Stomach (tissue), 9 donors: ENCODE results near the gene PINK1. TPM values are rescaled to one million over a fixed set of nuclear protein-coding genes. Genes with fewer than 3 reads are reported as not detected.
A peak's percentile ranks its signal among the peaks of the same experiment; 100 is the strongest.

ENCODE experiments used
- DNase-seq, 2 donors: peaks; one replicate each; pipeline versions ENCODE4 v3.0.0 to v3.0.0-alpha.2; 2013 to 2019
- H3K27ac ChIP-seq, 5 donors: fragments of 200-600 bp in 4 of 5; sonication (generic) in 4 of 5; one replicate each; pipeline ENCODE4 v1.5.1; 2013 to 2019; ENCODE audit warnings: mild to moderate bottlenecking in 1 of 5, moderate library complexity in 1 of 5
- H3K27me3 ChIP-seq, 3 donors: fragments of 200-600 bp; sonication (generic); one replicate each; pipeline ENCODE4 v1.5.1; 2017 to 2019; ENCODE audit warnings: mixed run types in 1 of 3
- H3K36me3 ChIP-seq, 4 donors: fragments of 200-600 bp; sonication (generic); 1 replicate in 3 of 4; 2 replicates in 1 of 4; pipeline ENCODE4 v1.5.1; 2016 to 2019
- H3K4me1 ChIP-seq, 4 donors: fragments of 200-600 bp; sonication (generic); one replicate each; pipeline ENCODE4 v1.5.1; 2016 to 2019
- H3K4me3 ChIP-seq, 4 donors: fragments of 200-600 bp; sonication (generic) in 3 of 4; one replicate each; pipeline ENCODE4 v1.5.1; 2016 to 2019; ENCODE audit warnings: mild to moderate bottlenecking in 1 of 4
- H3K9me3 ChIP-seq, 4 donors: fragments of 200-600 bp; sonication (generic); one replicate each; pipeline ENCODE4 v1.5.1; 2016 to 2019
- EP300 ChIP-seq: sonication (generic); formaldehyde crosslinking; IDR thresholded peaks from one replicate; pipeline ENCODE4 v1.6.1; 2017; ENCODE audit warnings: antibody characterized with exemption
- POLR2A ChIP-seq, 4 donors: fragments of 450-650 bp; IDR thresholded peaks; one replicate each; pipeline ENCODE4 v1.6.1; 2016; ENCODE audit warnings: antibody characterized with exemption in 4 of 4, control low read depth in 2 of 4, mild to moderate bottlenecking in 1 of 4, moderate library complexity in 1 of 4
- POLR2AphosphoS5 ChIP-seq, 3 donors: sonication (generic); formaldehyde crosslinking; IDR thresholded peaks; one replicate each; pipeline ENCODE4 v1.6.1; 2016; ENCODE audit warnings: antibody characterized with exemption in 3 of 3
- WGBS, 5 donors: extraction: QIAGEN DNeasy Blood & Tissue Kit in 3 of 5; methylation state at CpG; one replicate each; pipeline versions ENCODE4 v1.1.5 to v1.1.7; 2013 to 2018; 5-methylcytosine and 5-hydroxymethylcytosine counted together
- intact Hi-C: fragments of 100-400 bp; cut with DNase I; formaldehyde crosslinking; loops from one replicate; pipeline ENCODE4 v1.15.1; 2023; ENCODE audit warnings: low total_unique reads
- polyA plus RNA-seq, 3 donors: library from polyadenylated mRNA; stranded (reverse); fragments of 200-250 nt; gene quantifications; one replicate each; pipeline ENCODE4 v1.2.3, GENCODE V29; 2013
- total RNA-seq, 5 donors: library from RNA; depleted of rRNA; stranded (reverse); fragments of >200 nt; gene quantifications; one replicate each; pipeline versions ENCODE4 v1.1.0 to v1.2.3, GENCODE V29; 2014 to 2016
- TF ChIP-seq, protein P1 (sequence below), 7 experiments: fragments of 450-650 bp in 4 of 7; fragments of 200-600 bp in 3 of 7; sonication (generic) in 3 of 7; IDR thresholded peaks; one replicate each; pipeline ENCODE4 v1.5.1; 2016 to 2019; ENCODE audit warnings: antibody characterized with exemption in 7 of 7, control low read depth in 2 of 7, mild to moderate bottlenecking in 1 of 7
- donor health status: healthy with polysubstance abuse.
- donor health status: Bipolar disorder and iron deficiency.
- donor health status: healthy.

The PINK1 gene
- total and polyA plus RNA-seq, 8 donors = 21.0 to 169 (median 53.8) TPM

DNA sequence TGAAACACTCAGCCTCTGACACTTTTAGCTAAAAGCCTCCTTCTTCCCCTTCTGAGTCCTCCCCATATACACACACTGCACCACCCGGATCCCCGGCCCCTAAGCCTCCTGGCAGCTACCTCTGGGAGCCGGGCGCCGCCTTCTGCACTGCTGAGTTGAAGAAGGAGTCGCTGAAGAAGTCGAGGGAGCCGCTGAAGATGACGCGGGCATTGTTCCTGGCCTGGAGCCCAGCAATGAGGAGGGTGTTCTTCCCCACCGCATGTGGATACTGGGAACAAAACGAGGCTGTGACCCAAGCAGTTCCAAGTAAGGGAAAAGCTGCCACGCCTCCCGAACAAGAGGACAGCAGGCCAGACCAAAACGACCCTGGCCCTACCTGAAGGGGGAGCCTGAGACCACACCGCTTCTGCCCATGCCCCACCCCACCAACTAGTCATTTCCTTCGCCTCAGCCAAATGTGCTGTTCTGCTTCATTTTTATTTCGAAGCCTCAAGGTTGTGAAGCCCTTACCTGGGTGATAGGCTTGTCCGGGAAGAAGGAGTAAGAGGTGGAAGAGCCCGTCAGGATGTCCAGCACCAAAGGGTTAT, 20.9 kb downstream of the PINK1 start:
- Histone ChIP-seq H3K4me1 (peaks cover 1 to 25% (median 12%) of the 10 kb centered on the region in 4 donors), H3K27me3 (no peaks in the 10 kb centered on the region), H3K9me3 (no peaks in the 10 kb centered on the region), H3K27ac (no peak overlapping the region), H3K4me3 (no peak overlapping the region), H3K36me3 (peaks cover 83 to 100% (median 100%) of the 10 kb centered on the region in 4 donors)
- no peak for TF ChIP-seq POLR2A (IDR thresholded peaks at IDR 0.05)
- no peak for TF ChIP-seq POLR2AphosphoS5 (IDR thresholded peaks at IDR 0.05)
- TF ChIP-seq, protein P1, sequence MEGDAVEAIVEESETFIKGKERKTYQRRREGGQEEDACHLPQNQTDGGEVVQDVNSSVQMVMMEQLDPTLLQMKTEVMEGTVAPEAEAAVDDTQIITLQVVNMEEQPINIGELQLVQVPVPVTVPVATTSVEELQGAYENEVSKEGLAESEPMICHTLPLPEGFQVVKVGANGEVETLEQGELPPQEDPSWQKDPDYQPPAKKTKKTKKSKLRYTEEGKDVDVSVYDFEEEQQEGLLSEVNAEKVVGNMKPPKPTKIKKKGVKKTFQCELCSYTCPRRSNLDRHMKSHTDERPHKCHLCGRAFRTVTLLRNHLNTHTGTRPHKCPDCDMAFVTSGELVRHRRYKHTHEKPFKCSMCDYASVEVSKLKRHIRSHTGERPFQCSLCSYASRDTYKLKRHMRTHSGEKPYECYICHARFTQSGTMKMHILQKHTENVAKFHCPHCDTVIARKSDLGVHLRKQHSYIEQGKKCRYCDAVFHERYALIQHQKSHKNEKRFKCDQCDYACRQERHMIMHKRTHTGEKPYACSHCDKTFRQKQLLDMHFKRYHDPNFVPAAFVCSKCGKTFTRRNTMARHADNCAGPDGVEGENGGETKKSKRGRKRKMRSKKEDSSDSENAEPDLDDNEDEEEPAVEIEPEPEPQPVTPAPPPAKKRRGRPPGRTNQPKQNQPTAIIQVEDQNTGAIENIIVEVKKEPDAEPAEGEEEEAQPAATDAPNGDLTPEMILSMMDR (IDR thresholded peaks at IDR 0.05) = no peak
- TF ChIP-seq EP300 = no peak
- intact Hi-C loops = no loop called here
- 77 to 81% (median 78%) methylated on average over 20 of the region's 20 CpGs for WGBS, 5 donors
- DNase-seq = no peak

DNA sequence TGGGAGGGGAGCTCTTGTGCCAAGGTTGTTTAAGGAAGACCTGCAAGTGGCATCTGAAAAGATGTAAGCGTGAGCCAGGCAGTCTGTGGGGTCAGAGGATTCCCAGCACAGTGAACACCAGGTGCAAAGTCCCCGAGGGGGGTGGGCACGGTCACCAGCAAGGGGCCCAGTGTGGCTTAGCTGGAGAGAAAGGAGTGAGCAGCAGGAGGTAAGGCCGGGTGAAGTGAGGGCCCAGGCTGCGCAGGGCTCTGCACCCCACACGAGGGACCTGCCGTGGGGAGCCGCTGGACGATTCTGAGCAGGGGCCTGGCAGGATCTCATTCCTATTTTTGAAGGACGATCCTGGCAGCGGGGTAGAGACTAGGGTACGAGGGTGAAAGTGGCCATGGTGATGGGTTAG, 23.8 kb downstream of the PINK1 start:
- 86 to 92% (median 90%) methylated on average over 9 to 12 of the region's 12 CpGs for WGBS, 5 donors
- H3K9me3 ChIP-seq = no peaks in the 10 kb centered on the region
- TF ChIP-seq EP300 = no peak
- no peak for TF ChIP-seq POLR2AphosphoS5 (IDR thresholded peaks at IDR 0.05)
- TF ChIP-seq, protein P1 (IDR thresholded peaks at IDR 0.05) = no peak
- TF ChIP-seq POLR2A (IDR thresholded peaks at IDR 0.05) = no peak
- H3K27me3 ChIP-seq = no peaks in the 10 kb centered on the region
- no peak overlapping the region for H3K27ac ChIP-seq
- DNase-seq = no peak
- no peak overlapping the region for H3K4me3 ChIP-seq
- intact Hi-C loops = no loop called here
- peaks cover 17 to 45% (median 31%) of the 10 kb centered on the region in 4 donors for H3K4me1 ChIP-seq
- H3K36me3 ChIP-seq = peaks cover 61 to 75% (median 73%) of the 10 kb centered on the region in 4 donors

DNA sequence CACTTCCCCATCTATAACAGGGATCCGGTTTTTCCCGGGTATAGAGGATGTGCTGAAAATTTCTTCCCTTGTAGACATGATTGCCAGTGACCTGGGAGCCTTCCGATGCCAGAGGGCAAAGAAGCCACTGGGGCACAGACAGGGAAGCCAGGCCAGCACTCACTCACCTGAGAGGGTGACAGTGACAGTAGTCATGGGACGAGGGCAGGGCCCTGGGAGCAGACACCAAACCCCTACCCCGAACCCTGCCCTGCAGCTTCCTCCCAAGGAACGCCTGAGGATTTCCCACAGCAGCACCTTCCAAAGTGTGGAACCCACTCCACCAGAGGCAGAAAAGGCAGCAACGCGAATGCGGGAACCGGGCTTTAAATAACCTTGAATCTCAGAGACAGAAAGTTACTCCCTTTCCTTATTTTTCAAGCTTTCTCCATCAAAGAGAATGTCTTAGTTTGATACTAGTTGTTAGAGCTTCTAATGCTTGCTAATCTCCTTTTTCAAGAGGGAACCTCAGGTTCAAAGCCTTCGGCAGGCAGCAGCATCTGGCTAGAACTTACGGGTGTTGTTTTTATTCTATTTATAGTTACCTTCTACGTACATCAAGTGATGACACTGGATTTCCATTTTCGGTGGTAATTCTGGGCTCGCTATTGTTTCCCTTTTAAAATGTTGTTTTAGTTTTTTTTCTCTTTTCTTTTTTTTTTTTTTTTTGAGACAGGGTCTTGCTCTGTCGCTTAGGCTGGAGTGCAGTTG, 25.1 kb downstream of the PINK1 start:
- TF ChIP-seq, protein P1 (IDR thresholded peaks at IDR 0.05) = no peak
- TF ChIP-seq EP300 (no peak), POLR2A (IDR thresholded peaks at IDR 0.05) (no peak), POLR2AphosphoS5 (IDR thresholded peaks at IDR 0.05) (no peak)
- intact Hi-C loops = no loop called here
- 78 to 88% (median 80%) methylated on average over 16 of the region's 16 CpGs for WGBS, 5 donors
- Histone ChIP-seq H3K4me1 (peaks cover 21 to 50% (median 36%) of the 10 kb centered on the region in 4 donors), H3K27ac (no peak overlapping the region), H3K4me3 (no peak overlapping the region), H3K27me3 (no peaks in the 10 kb centered on the region), H3K9me3 (no peaks in the 10 kb centered on the region), H3K36me3 (peaks cover 48 to 62% (median 60%) of the 10 kb centered on the region in 4 donors)
- no peak for DNase-seq

DNA sequence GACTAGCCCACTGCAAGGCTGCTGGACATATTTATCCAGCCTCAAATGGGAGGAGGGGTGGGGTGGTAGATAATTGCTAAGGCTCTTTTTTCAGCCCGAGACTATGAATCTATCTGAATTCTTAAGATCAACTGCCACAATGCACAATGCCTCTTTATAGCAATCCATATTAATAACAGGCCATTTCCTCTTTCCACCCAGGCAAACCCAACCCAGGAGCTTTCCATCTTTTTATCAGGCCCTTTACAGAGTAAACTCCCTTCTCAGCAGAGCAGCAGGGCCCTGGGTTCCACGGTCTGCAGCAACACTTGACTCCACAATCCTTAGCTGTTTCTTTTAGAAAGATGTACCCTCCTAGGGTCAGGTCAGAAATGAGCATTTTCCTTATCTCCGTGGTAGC, 27.1 kb downstream of the PINK1 start:
- H3K4me1 ChIP-seq = peaks cover 21 to 50% (median 36%) of the 10 kb centered on the region in 4 donors
- TF ChIP-seq, protein P1 (IDR thresholded peaks at IDR 0.05) = no peak
- TF ChIP-seq POLR2AphosphoS5 (IDR thresholded peaks at IDR 0.05) = no peak
- no peak for TF ChIP-seq POLR2A (IDR thresholded peaks at IDR 0.05)
- H3K27me3 ChIP-seq = no peaks in the 10 kb centered on the region
- DNase-seq = no peak
- WGBS, 5 donors = 9 to 17% (median 11%) methylated on average over 3 of the region's 3 CpGs
- intact Hi-C loops = no loop called here
- H3K9me3 ChIP-seq = no peaks in the 10 kb centered on the region
- H3K27ac ChIP-seq = peak overlapping the region in 4 of 5 donors; percentile 63 to 85 (median 84)
- peak overlapping the region; percentile 82 to 96 (median 91) for H3K4me3 ChIP-seq
- H3K36me3 ChIP-seq = peaks cover 28 to 41% (median 40%) of the 10 kb centered on the region in 4 donors
